ENCODE measurements around the gene MOB3C. TPM values are rescaled to one million over a fixed set of nuclear protein-coding genes. Genes with fewer than 3 reads are reported as not detected.
A peak's percentile ranks its signal among the peaks of the same experiment; 100 is the strongest.

The MOB3C gene
- total and polyA plus RNA-seq, 3 experiments from 2014 or later = 10.3 to 26.0 (median 11.3) TPM

- DNase-seq = no peak
- no peak overlapping the region for H3K27ac Mint-ChIP-seq
- POLR2A ChIA-PET = no interaction called here
Observed at GRCh38 chr1:46568461-46568891, 48.1 kb downstream of the MOB3C start.

GRCh38 chr1:46563341-46563740, 53.3 kb downstream of the MOB3C start:
- peaks cover 12 to 90% (median 28%) of the 10 kb centered on the region in 3 donors for H3K36me3 Mint-ChIP-seq
- DNase-seq = no peak
- CTCF ChIA-PET = no interaction called here
- Histone ChIP-seq H3K9me3 (ENCODE audit: low read length) (no peaks in the 10 kb centered on the region), H3K4me3 (ENCODE audit: low read length) (no peak overlapping the region), H3K4me1 (ENCODE audit: insufficient read depth, low read length) (no peaks in the 10 kb centered on the region), H3K27me3 (ENCODE audit: insufficient read depth, low read length, poor library complexity, severe bottlenecking) (no peaks in the 10 kb centered on the region), H3K36me3 (ENCODE audit: insufficient read depth, low read length) (peaks cover 25% of the 10 kb centered on the region), H3K27ac (ENCODE audit: low read depth, low read length) (no peak overlapping the region)
- H3K27me3 Mint-ChIP-seq = no peaks in the 10 kb centered on the region
- H3K4me3 Mint-ChIP-seq = no peak overlapping the region
- POLR2A ChIA-PET = no interaction called here
- peak overlapping the region in 2 of 8 donors; percentile 11 to 68 for H3K27ac Mint-ChIP-seq
- H3K4me1 Mint-ChIP-seq = no peaks in the 10 kb centered on the region
- H3K9me3 Mint-ChIP-seq = no peaks in the 10 kb centered on the region

More at GRCh38 chr1:46568461-46568891, 48.1 kb downstream of the MOB3C start:
- CTCF ChIA-PET = no interaction called here
- Histone ChIP-seq H3K4me3 (ENCODE audit: low read length) (no peak overlapping the region), H3K36me3 (ENCODE audit: insufficient read depth, low read length) (peaks cover 5% of the 10 kb centered on the region), H3K4me1 (ENCODE audit: insufficient read depth, low read length) (no peaks in the 10 kb centered on the region), H3K27me3 (ENCODE audit: insufficient read depth, low read length, poor library complexity, severe bottlenecking) (no peaks in the 10 kb centered on the region), H3K27ac (ENCODE audit: low read depth, low read length) (no peak overlapping the region), H3K9me3 (ENCODE audit: low read length) (no peaks in the 10 kb centered on the region)
- H3K9me3 Mint-ChIP-seq = no peaks in the 10 kb centered on the region
- no peak overlapping the region for H3K4me3 Mint-ChIP-seq
- no peaks in the 10 kb centered on the region for H3K27me3 Mint-ChIP-seq
- H3K4me1 Mint-ChIP-seq = no peaks in the 10 kb centered on the region
- H3K36me3 Mint-ChIP-seq = peaks cover 7 to 73% (median 25%) of the 10 kb centered on the region in 3 donors

- Mint-ChIP-seq H3K27ac (peak overlapping the region in 1 of 8 donors; percentile 24), H3K9me3 (no peaks in the 10 kb centered on the region), H3K4me1 (no peaks in the 10 kb centered on the region), H3K4me3 (no peak overlapping the region), H3K36me3 (peaks cover 12 to 91% (median 24%) of the 10 kb centered on the region in 3 donors), H3K27me3 (no peaks in the 10 kb centered on the region)
- Histone ChIP-seq H3K27ac (ENCODE audit: low read depth, low read length) (no peak overlapping the region), H3K4me3 (ENCODE audit: low read length) (no peak overlapping the region), H3K27me3 (ENCODE audit: insufficient read depth, low read length, poor library complexity, severe bottlenecking) (no peaks in the 10 kb centered on the region), H3K9me3 (ENCODE audit: low read length) (no peaks in the 10 kb centered on the region), H3K4me1 (ENCODE audit: insufficient read depth, low read length) (no peaks in the 10 kb centered on the region), H3K36me3 (ENCODE audit: insufficient read depth, low read length) (peaks cover 25% of the 10 kb centered on the region)
- CTCF ChIA-PET = interaction anchor here (1.5 kb wide), 1 partner anchor 28 kb away, joined by 3 read pairs; no protein-coding TSS in a partner anchor
- POLR2A ChIA-PET = no interaction called here
- no peak for DNase-seq
Observed at GRCh38 chr1:46562498-46562897, 54.1 kb downstream of the MOB3C start.

GRCh38 chr1:46558966-46559365, 57.6 kb downstream of the MOB3C start:
- Mint-ChIP-seq H3K4me1 (no peaks in the 10 kb centered on the region), H3K36me3 (peaks cover 5 to 60% (median 12%) of the 10 kb centered on the region in 3 donors), H3K9me3 (no peaks in the 10 kb centered on the region), H3K4me3 (no peak overlapping the region), H3K27ac (peak overlapping the region in 4 of 8 donors; percentile 23 to 76 (median 46)), H3K27me3 (no peaks in the 10 kb centered on the region)
- Histone ChIP-seq H3K4me1 (ENCODE audit: insufficient read depth, low read length) (no peaks in the 10 kb centered on the region), H3K27me3 (ENCODE audit: insufficient read depth, low read length, poor library complexity, severe bottlenecking) (no peaks in the 10 kb centered on the region), H3K36me3 (ENCODE audit: insufficient read depth, low read length) (peaks cover 20% of the 10 kb centered on the region), H3K9me3 (ENCODE audit: low read length) (no peaks in the 10 kb centered on the region), H3K4me3 (ENCODE audit: low read length) (no peak overlapping the region), H3K27ac (ENCODE audit: low read depth, low read length) (no peak overlapping the region)
- DNase-seq = no peak
- ChIA-PET POLR2A (no interaction called here), CTCF (no interaction called here)

GRCh38 chr1:46558141-46558963, 58.3 kb downstream of the MOB3C start:
- Mint-ChIP-seq H3K4me1 (no peaks in the 10 kb centered on the region), H3K9me3 (no peaks in the 10 kb centered on the region), H3K27ac (peak overlapping the region in 5 of 8 donors; percentile 23 to 82 (median 73)), H3K27me3 (no peaks in the 10 kb centered on the region), H3K36me3 (peaks cover 5 to 57% (median 11%) of the 10 kb centered on the region in 3 donors), H3K4me3 (no peak overlapping the region)
- no peaks in the 10 kb centered on the region for H3K4me1 ChIP-seq (ENCODE audit: insufficient read depth, low read length)
- no peak overlapping the region for H3K4me3 ChIP-seq (ENCODE audit: low read length)
- ChIA-PET CTCF (no interaction called here), POLR2A (no interaction called here)
- H3K27me3 ChIP-seq (ENCODE audit: insufficient read depth, low read length, poor library complexity, severe bottlenecking) = no peaks in the 10 kb centered on the region
- DNase-seq = no peak
- no peaks in the 10 kb centered on the region for H3K9me3 ChIP-seq (ENCODE audit: low read length)
- no peak overlapping the region for H3K27ac ChIP-seq (ENCODE audit: low read depth, low read length)
- H3K36me3 ChIP-seq (ENCODE audit: insufficient read depth, low read length) = peaks cover 19% of the 10 kb centered on the region

Other genes starting within 250 kb of the MOB3C start
- 1 to 10 TPM; 4.5 to 5.1 TPM for gene FAAH, start 222.5 kb downstream of the MOB3C start, total RNA-seq
- gene FAAH, start 222.5 kb downstream of the MOB3C start, polyA plus RNA-seq = 1.3 TPM
- gene DMBX1, start 127.0 kb downstream of the MOB3C start, total RNA-seq = not detected
- not detected for gene DMBX1, start 127.0 kb downstream of the MOB3C start, polyA plus RNA-seq
- not detected for gene KNCN, start 65.2 kb downstream of the MOB3C start, total RNA-seq
- gene KNCN, start 65.2 kb downstream of the MOB3C start, polyA plus RNA-seq = not detected
- 10 to 100 TPM; 27.9 to 32.4 TPM for gene MKNK1, start 12.5 kb downstream of the MOB3C start, total RNA-seq
- gene MKNK1, start 12.5 kb downstream of the MOB3C start, polyA plus RNA-seq = 39.0 TPM
- gene ATPAF1, start 51.6 kb upstream of the MOB3C start, total RNA-seq = 10 to 100 TPM; 40.2 to 42.3 TPM
- 75.8 TPM for gene ATPAF1, start 51.6 kb upstream of the MOB3C start, polyA plus RNA-seq
- not detected for gene TEX38, start 55.0 kb upstream of the MOB3C start, total RNA-seq
- 0.37 TPM for gene TEX38, start 55.0 kb upstream of the MOB3C start, polyA plus RNA-seq
- 10 to 100 TPM; 41.2 to 43.5 TPM for gene EFCAB14, start 102.3 kb upstream of the MOB3C start, total RNA-seq
- gene EFCAB14, start 102.3 kb upstream of the MOB3C start, polyA plus RNA-seq = 135 TPM
- not detected for gene CYP4B1, start 182.2 kb upstream of the MOB3C start, total RNA-seq
- gene CYP4B1, start 182.2 kb upstream of the MOB3C start, polyA plus RNA-seq = not detected